HG03280 (cell line): ENCODE data around the gene ANKRD1.

Experiments
- ATAC-seq: cut with Tn5 transposase; IDR thresholded peaks from one replicate; pipeline ENCODE4 v1.9.1; 2021; ENCODE audit warnings: mild to moderate bottlenecking, moderate library complexity; ENCODE audit not compliant: unreplicated experiment

Gene ANKRD1

DNA sequence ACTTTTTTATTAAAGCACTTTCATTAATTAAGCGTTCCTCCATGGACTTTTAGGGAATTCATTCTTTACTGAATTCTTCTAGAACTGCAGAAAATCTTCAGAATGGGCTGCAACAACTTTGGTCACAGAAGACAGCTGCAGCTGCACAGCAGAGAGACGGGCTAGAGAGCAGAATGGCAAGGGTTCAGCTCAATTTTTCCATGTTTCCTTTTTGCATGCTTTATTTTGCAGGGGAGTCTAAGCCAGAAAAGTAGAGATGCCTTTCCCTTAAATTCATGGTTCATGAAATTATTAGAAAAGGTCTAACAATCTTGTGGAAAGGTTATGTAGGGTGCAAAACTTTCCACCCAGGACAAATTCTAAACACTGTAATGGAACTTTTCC lies 15.4 kb upstream of the ANKRD1 start:
- no peak for ATAC-seq

DNA sequence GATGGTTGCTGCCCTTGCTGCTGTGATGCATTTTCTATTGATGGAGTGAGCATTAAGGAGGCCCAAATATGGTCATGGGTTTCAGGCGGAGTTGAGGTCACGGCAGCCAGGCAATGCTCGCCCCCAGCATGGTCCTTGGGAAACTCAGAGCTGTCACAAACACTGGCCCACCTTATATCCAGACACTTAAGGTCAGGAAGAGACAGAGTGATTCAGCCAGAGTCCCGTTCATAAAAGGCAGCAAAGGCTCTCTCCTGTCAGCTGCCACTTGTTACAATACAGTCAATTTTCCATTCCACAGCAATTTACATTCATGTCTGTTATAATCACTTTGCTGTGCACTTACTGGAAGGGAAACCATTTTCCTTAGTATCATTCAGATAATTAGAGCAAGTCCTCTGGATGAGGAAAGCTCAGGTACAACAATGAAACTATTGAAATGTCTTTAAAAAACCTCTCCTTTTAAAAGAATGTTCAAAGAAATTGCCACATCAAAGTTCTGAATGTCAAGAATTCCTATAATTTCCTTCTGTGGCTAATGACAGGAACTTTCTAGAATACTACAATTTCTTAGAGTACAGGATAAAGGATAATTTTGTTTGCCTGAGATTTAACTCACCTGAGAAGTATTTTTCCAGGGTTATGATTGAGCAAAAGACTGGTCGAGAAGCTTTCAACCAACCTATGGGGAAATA lies 14.8 kb upstream of the ANKRD1 start:
- ATAC-seq: no peak

DNA sequence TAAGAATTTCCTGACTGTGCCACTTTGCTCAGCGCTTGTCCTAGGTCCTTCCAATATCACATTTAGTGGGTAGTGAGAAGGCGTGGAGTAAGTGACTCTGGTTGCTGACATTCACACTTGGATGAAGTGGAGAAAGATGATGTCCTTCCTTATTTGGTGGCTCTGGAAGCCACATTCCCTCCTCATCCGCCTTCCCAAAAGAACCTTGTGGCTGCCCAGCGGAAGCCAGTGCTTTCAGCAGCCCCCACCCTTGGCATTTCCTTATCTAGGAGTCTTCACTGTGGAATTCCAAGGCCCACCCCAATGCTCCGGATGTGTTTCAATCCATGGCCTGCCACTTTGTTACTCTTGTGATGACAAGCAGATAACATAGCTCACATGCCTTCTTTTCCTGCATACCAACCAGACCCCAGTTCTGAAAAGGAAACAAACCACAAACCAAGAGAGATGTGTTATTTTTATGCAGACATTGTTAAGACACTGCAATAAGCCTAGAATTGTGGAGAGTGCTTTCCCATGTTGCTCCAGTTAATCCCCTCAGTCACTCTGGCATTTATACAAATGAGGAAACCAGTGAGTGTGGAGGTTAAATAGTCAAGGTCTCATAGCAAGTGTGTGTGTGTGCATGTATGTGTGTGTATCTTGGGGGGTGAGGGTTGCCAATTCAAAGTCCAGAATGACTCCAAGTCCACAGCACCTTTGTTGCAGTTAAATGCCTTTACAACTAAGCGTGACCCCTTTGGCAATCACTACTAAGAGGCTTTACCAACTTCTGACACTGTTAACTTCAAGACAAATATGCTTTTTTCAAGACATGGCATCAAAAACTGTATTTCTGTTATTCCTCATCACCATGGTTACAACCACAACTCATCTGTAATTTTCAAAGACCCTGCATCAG lies 10.3 kb upstream of the ANKRD1 start:
- no peak for ATAC-seq

DNA sequence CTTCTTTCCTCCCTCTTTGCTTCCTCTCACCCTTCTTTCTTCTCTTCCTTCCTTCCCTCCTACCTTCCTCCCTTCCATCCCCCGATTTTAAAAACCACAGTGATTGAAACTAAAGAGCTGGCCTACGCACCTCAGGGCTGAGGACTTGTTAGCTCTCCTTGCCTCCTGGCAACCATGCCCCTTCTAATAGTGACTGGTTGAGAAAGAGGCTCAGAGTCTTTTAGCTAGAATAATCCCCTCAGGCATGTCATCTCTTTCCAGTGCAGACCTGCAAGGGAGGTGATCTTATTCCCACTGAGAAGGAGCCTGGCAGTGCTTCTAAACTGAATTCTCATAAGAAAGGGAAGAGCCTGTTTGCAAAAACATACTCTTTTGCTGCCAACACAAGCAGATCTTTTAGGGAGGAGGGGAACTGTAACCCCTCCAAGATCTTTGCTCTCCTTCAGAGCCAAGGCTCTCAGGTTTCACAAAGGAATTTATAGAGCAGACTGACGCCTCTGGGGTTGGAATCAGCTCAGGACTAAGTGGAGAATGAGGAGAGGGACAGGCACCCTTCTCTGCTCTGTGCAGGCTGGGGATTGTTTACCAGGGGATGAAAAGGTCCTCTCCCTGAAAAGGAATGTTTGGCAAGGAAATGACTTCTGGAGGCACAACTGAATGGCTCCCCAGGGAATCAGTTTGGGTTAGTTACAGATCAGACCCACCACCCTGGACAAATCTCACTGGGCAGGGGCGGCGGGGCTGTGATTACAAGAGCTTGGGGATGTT lies 9.4 kb upstream of the ANKRD1 start:
- ATAC-seq: no peak

DNA sequence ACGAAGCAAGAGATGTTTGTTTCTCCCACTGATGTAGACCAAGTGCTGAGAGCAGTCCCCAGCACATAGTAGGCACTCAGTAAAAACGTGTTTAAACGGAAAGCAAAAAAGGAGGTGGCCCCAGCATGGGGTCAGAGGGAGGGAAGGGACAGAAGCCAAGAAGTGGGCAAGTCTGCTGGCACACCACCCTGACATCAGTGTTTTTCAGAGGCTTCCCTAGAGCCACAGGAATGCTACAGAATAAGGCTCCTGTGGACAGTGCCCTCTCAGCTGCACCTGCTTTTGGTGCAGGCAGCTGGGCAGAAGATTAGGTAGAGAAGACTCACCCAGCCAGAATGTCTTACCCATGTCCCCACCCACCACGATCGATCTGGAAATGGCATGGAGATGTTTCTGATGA lies 8.3 kb upstream of the ANKRD1 start:
- no peak for ATAC-seq

DNA sequence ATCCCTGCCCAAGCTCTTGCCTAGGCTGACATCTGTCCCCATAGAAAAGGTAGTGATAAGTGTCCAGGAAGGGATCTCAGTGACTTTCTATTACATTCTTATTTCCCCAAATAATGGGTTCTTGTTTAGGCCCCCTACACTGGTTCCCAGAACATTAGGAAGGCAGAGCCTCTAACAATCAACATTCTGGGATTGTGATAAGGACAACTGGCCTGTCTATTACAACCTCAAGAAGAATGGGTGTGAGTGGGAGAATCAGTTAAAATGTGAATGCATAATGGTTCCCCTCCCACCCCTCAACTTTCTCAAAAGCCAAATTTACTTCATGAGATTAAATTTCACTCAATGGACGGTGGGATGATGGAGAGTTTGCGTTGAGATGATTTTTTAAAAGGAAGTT lies 6.4 kb upstream of the ANKRD1 start:
- ATAC-seq: no peak

DNA sequence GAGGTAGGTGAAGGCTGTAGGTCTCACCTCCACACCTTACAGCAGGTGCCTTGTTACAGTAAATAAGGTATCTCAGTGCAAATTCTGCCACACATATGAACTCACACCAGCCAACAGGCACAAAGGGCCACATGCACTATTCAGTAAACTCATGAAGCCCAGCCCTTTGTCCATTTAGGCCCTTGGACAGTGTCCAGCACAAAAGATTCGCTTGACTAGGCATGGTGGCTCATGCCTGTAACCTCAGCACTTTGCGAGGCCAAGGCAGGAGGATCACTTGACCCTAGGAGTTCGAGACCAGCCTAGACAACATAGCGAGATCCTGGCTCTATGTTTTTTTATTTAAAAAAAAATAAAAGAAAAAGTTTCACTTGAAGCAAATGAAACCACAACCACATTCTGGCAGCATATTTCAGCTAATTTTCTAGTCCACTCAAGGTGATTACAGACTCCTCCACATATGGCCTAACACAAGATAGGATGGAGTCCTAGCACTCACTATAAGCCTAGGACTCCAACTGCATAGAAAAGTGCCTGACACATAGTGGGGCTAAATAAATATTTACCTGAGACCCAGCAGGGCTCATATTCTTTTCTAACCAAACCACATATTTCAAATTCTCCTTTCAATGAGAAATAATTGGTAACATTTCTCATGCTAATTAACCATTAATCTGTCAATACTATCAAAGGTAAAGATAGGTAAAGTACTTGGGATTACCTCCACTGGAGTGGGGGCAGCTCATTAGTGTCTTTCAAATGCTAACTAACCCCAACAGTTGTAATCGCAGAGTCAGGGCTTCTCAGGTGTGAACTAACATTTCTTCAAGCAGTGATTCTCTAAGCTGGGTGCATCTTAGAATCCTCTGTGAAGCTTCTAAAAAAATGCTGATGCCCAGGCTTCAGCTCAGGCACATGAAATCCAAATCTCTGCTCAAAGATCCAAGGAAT lies 4.5 kb upstream of the ANKRD1 start:
- ATAC-seq: no peak

DNA sequence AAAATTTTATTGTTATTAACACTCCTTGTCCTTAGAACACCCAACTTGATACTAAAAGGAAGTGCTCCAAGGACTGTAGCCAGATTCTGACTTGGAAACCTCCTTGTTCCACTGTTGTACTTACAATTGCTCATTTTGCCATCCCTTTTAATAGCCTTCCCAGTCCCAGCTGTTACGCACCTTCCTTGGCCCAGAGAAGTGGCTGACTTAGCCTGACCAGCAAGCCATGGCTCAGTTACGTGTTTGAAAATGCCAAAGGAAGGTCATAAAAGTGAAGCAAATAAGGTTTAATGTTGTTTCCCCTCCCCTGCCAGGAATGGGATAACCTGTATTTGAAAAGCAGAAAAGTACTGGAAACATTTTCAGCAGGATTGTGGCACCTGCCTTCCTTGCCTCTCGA lies 3.7 kb upstream of the ANKRD1 start:
- no peak for ATAC-seq

DNA sequence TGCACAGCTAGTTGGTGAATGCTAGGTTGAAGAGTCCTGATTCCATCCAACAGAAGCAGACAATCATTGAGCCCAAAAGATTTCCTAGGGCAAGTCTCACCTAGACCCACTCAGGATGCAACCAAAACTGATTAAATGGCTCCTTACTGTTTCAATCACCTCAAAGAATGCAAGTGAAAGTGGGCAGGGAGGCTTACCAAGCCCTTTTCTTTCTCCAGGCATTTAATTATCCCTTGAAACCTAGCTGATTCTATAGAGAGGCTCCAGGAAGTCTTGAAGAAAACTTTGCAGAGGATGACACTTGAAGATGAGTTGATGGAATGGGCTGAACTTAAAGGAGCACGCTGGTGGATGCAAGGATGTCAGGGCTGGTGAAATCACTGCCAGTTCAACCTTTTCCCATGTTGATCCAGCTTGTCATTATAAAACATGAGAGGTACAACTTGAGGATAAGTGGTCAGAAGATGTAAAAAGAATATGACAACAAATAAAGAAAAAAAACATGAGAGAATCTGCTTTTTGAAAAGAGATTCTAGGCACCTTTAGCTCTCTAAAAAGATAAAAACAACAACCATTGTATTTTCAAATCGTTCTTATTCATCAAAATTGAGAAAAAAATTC lies 2.3 kb upstream of the ANKRD1 start:
- ATAC-seq: no peak

DNA sequence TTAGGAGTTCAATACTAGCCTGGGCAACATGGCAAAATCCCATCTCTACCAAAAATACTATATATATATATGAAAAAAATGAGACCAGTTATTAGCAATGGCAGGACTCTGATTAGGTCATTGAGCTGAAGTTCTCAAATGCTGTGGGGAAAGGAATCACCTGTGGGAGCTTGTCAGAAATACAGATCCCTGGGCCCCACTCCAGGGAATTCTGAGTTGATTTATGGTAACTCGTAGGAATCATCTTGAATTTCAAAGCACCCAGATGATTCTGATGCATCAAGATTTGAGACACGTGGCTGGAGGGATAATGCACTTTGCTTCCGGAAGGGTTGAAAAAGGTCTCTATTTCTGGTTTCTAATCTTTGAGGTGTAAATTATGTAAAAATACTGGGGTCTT lies 1.0 kb upstream of the ANKRD1 start:
- ATAC-seq: no peak

DNA sequence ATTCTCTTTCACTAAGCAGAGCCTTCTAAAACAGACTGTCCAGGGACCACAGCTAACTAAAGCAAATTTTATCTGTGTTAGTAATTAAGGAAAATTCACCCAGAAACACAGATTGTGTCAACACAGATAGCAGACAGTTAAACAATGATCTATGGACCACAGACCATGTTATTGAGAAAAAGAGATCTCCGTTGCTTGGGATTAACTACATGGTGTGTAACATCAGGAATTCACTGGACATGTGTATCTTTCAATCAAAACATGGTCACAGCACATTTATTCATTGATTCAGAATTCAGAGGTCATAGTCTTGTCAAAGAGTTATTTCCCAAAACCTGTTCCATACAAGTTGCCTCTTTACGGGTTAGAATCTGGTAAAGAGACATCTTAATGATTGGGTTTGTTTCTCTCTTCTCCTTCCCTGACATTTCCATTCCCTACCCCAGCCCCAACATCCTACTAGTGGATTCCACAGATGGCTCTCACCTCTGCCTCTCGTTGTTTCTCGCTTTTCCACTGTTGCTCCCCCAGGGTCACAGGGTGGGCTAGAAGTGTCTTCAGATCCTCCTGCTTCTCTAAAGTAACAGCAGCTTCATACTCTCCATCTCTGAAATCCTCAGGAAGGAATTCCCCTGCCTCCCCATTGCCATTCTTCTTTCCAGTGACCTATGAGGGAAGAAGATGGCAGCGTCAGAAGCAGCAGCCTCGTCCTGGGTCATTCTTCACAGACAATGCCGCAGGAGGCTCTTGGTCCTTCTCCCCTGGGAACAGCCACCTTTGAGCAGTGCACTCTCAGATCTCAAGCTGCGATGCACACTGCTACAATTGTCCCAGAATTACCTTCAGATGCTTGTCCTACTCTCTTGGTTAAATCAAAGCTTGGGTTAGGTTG lies 958 bp downstream of the ANKRD1 start:
- ATAC-seq: no peak

DNA sequence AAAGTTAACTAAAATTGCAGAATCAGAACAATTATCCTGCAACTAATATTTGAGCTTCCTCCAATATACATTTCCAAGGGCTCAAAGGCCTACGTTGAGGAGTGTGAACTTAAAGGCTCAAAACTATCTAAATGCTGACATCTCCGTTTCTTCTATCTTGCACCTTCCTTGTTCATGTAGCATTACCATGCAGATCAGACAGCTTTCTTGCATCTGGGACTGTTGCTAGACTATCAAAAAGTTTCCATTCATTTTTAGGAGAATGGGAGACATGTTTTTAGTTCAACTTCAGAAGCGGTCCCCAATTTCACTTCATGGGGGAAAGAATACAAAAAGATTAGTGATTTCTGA lies 2.9 kb downstream of the ANKRD1 start:
- no peak for ATAC-seq

DNA sequence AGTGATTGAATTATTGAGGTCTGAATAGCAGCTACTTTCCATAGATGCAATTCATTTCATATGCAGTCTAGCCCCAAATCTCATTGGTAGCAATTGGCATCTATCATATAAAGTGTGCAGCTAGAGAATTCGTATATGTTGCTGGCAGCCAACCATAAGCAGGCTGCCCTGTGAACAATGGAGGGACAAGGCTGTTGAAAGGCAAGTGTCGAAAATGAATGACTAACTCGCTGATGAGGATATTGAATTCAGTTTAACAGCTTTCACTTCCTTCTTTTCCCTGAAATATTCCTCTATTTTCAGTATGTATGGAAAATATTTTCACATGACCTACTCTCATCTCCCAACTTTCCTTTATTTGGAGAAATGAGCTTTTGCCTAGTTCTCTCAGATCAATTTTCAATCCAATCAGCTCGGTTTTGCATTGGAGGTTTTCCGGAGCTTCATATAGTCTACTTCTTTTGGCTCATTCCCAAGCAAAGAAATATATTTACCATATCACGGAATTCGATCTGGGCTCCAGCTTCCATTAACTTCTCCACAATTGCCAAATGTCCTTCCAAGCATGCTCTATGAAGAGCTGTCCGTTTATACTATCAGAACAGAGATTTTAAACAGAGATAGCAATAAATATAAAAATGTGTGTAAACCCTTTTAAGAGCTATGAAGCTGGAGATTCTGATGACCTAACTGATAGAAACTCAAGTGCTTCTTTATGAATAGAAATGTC lies 3.5 kb downstream of the ANKRD1 start:
- ATAC-seq: no peak

DNA sequence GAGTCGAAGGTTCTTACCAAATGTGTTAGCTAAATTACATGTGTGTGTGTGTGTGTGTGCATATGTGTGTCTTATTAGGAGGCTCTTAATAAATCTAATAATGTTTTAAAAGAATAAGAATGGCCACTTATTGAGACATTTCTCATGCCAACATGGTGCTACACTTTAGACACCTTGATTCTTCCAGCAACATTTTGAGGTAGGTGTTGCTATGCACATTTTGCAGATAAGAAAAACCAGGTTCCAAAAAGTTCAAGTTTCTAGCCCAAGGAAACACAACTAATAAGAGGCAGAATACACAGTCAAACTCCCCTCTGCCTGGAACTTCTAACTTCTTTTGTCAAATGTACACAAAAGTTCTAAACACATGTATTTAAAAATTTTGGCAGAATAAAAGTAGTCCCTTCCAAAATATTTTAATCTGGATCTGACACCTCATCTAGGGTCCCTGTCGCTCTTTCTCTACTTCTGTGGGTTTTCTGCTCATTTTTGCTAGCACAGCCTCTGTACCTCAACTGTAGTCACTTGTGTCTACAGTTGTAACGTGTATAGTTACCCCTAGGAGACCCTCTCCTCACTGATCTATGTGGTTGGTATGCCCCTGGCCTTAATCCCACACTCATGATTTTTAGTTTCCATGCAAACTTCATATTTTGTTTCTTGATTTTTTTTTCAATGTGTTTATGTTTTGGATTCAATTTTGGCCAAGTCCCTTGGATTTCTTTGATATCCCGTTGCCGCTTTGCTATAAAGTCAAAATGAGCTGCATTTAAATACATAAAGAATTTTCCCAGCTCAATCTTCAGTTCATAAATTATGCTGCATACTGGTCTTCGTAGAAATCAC lies 4.3 kb downstream of the ANKRD1 start:
- ATAC-seq: no peak

DNA sequence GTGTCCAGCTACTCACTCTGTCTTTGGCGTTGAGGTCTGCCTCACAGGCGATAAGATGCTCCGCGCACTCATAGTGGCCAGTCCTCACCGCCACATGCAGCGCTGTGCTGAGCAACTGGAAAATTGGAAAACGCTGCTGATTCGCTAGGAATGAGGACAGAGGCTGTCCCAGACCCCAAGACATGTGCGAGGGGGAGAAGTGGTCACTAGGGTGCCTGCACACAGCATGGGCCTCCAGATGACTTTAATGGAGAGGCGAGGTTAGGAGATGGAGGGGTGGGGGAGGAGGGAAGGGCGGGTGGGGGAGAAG lies 5.2 kb downstream of the ANKRD1 start:
- ATAC-seq: no peak

DNA sequence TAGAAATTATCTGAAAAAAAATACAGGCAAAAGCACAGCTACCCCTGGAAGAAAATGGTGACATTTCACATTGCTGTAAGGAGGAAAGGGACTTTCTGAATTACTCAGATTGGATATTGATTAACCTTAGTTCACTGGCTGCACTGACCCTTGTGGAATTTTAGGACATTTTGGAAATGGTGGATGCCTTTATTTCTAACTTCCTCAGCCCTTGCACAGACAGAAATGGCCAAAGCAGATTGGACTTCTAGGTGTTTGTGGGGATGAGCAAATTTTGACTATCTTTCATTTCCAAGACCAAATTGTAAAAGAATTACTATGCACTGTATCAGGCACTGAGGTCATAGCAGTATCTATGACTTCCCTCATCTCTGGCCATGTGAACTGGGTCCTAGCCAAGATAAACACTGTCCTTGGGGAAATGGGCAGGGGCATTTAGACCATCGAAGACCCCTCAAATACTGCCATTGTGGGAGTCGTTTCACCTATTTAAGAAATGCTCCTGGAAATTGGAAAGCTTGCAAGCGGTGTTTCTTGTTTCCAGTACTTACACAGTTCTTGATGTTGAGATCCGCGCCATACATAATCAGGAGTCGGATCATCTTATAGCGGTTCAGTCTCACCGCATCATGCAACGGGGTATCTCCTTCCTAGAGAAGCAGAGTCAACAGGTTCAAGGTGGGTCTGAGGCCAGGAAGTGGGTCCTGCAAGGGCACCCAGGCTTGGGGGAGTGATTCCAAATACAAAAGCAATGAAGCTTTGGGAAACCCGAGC lies 5.7 kb downstream of the ANKRD1 start:
- ATAC-seq: no peak

DNA sequence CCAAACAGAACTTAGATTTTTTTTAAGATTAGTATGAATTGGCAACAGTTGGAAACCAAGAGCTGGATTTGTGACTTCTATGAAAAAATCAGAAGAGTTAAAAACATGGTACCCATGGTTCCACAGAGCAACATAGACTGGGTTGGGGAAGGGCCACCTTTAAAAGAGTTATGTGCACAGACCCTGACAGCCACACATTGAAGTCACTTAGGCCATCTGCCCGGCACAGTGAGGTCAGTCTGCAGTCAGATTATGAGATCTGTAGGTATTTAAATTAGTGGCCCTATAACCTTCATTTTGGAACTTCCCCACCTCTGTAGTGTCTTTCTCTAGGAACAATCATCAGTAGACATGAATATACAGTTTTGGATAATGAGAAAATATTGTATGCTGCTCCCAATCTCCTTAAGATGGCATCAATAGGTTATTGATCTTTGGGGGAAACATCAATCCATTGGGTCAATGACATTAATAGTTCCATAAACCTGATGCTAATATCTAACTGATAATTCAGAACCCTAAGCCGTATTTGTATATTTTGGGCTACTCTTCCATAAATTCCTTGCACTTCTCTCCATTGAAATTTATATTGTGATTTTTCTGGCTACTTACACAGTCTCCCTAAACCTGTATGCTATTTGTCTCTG lies 7.0 kb downstream of the ANKRD1 start:
- no peak for ATAC-seq
